22Rv1 (cell line): ENCODE measurements around the gene TTC28.

ENCODE experiments used
- H3K27ac ChIP-seq: fragments of 450-650 bp; 2 replicates; pipeline ENCODE4 v1.5.1; 2017
- CTCF ChIP-seq: fragments of 450-650 bp; IDR thresholded peaks from 2 replicates; pipeline ENCODE4 v1.5.1; 2017; ENCODE audit warnings: mild to moderate bottlenecking
- ZFX ChIP-seq: fragments of 450-650 bp; IDR thresholded peaks from 2 replicates; pipeline ENCODE4 v1.6.1; 2017; ENCODE audit warnings: antibody characterized with exemption, borderline replicate concordance

The TTC28 gene

GRCh38 chr22:28002181-28002700 is 677.4 kb downstream of the TTC28 start:
- no peak overlapping the region for H3K27ac ChIP-seq
- TF ChIP-seq ZFX (no peak), CTCF (no peak)

GRCh38 chr22:28001171-28001835 is 678.3 kb downstream of the TTC28 start:
- TF ChIP-seq ZFX: no peak
- H3K27ac ChIP-seq: no peak overlapping the region

GRCh38 chr22:28000361-28000760 is 679.3 kb downstream of the TTC28 start:
- H3K27ac ChIP-seq: no peak overlapping the region
- no peak for TF ChIP-seq CTCF
- no peak for TF ChIP-seq ZFX

- TF ChIP-seq ZFX (no peak), CTCF (no peak)
- H3K27ac ChIP-seq: no peak overlapping the region
Measured at GRCh38 chr22:27999876-28000275, 679.8 kb downstream of the TTC28 start.

GRCh38 chr22:27998511-27999410 is 680.9 kb downstream of the TTC28 start:
- no peak for TF ChIP-seq CTCF
- no peak for TF ChIP-seq ZFX
- H3K27ac ChIP-seq: no peak overlapping the region

GRCh38 chr22:27997538-27997937 is 682.1 kb downstream of the TTC28 start:
- H3K27ac ChIP-seq: no peak overlapping the region

GRCh38 chr22:27996981-27997380 is 682.7 kb downstream of the TTC28 start:
- TF ChIP-seq ZFX (no peak), CTCF (no peak)
- H3K27ac ChIP-seq: no peak overlapping the region

More at GRCh38 chr22:27997538-27997937, 682.1 kb downstream of the TTC28 start:
- TF ChIP-seq CTCF (no peak), ZFX (no peak)
